Endothelial cell of umbilical vein (primary cell): ENCODE measurements around the gene ZNF454. TPM values are rescaled to one million over a fixed set of nuclear protein-coding genes. Genes with fewer than 3 reads are reported as not detected.

Source experiments
- BruUV-seq: library from RNA; stranded (reverse); fragments of 400-500 nt; replicated peaks from 2 replicates; lab custom pipeline; 2021; lab: Mats Ljungman, UMichigan
- CTCF ChIA-PET: fragments of 300-600, 350-600 bp; sonication (Branson Sonifier 250); formaldehyde crosslinking; loops from one replicate; lab custom pipeline; 2021; ENCODE audit warnings: antibody characterized with exemption, inconsistent platforms; lab: Charles Lee
- POLR2A ChIA-PET: fragments of 300-600, 350-600 bp; sonication (Branson Sonifier 250); formaldehyde crosslinking; loops from one replicate; lab custom pipeline; 2021; ENCODE audit warnings: antibody characterized with exemption, inconsistent platforms; lab: Charles Lee
- DNase-seq: peaks from one replicate; pipeline ENCODE4 v3.0.0-alpha.2; 2011; ENCODE audit warnings: low read depth, low spot score
- FAIRE-seq: peaks from 2 replicates; lab custom pipeline; 2011; peaks lifted over from hg19 to GRCh38; lab: Jason Lieb, UNC
- H2AFZ ChIP-seq: 2 replicates; pipeline ENCODE4 v1.6.0; 2012; ENCODE audit warnings: low read depth, low read length, control low read depth, inconsistent platforms
- H3K27ac ChIP-seq: 2 replicates; pipeline ENCODE4 v1.5.1; 2011; ENCODE audit warnings: low read depth, mild to moderate bottlenecking, control low read depth, low read length, moderate library complexity; ENCODE audit not compliant: insufficient read depth
- H3K27me3 ChIP-seq, 2 experiments: 2 replicates each; pipeline versions ENCODE4 v1.6.0 to v1.6.1; 2011; ENCODE audit warnings: low read length in 2 of 2, mixed read lengths in 1 of 2; ENCODE audit not compliant: control insufficient read depth in 2 of 2, insufficient read depth in 2 of 2
- H3K36me3 ChIP-seq, 2 experiments: 2 replicates in 1 of 2; 3 replicates in 1 of 2; pipeline ENCODE4 v1.5.1; 2011; ENCODE audit warnings: low read length in 2 of 2, mild to moderate bottlenecking in 1 of 2, moderate library complexity in 1 of 2; ENCODE audit not compliant: control insufficient read depth in 2 of 2, insufficient read depth in 2 of 2; ENCODE audit errors: extremely low read depth in 1 of 2
- H3K4me1 ChIP-seq: 3 replicates; pipeline ENCODE4 v1.5.1; 2011; ENCODE audit warnings: mild to moderate bottlenecking, low read length; ENCODE audit not compliant: control insufficient read depth, insufficient read depth; ENCODE audit errors: extremely low read depth
- H3K4me2 ChIP-seq: 2 replicates; pipeline ENCODE4 v1.6.1; 2011; ENCODE audit warnings: low read length, control low read depth, mixed read lengths; ENCODE audit not compliant: insufficient read depth
- H3K4me3 ChIP-seq, 3 experiments: fragments of 200-600 bp in 1 of 3; sonication (generic), shearing (Covaris generic) in 1 of 3; replicated peaks in 1 of 3; 2 replicates each; pipeline ENCODE4 v1.5.1; 2011 to 2016; ENCODE audit warnings: control low read depth in 3 of 3, low read length in 3 of 3, mild to moderate bottlenecking in 2 of 3, inconsistent platforms in 1 of 3, low read depth in 1 of 3, moderate library complexity in 1 of 3; ENCODE audit not compliant: insufficient read depth in 1 of 3
- H3K79me2 ChIP-seq: 2 replicates; pipeline ENCODE4 v1.6.0; 2012; ENCODE audit warnings: low read length, inconsistent platforms; ENCODE audit not compliant: control insufficient read depth, insufficient read depth
- H3K9ac ChIP-seq: replicated peaks from 2 replicates; pipeline ENCODE3; 2011; ENCODE audit warnings: low read length, control low read depth; ENCODE audit not compliant: insufficient read depth; ENCODE audit errors: extremely low read depth
- H3K9me1 ChIP-seq: replicated peaks from 3 replicates; pipeline ENCODE4 v1.6.0; 2011; ENCODE audit warnings: mild to moderate bottlenecking, low read length; ENCODE audit not compliant: control insufficient read depth, insufficient read depth; ENCODE audit errors: extremely low read depth
- H3K9me3 ChIP-seq: replicated peaks from 2 replicates; pipeline ENCODE4 v1.5.1; 2012; ENCODE audit warnings: low read length, inconsistent platforms; ENCODE audit not compliant: control insufficient read depth, insufficient read depth
- H4K20me1 ChIP-seq: replicated peaks from 2 replicates; pipeline ENCODE3; 2011; ENCODE audit warnings: mild to moderate bottlenecking, low read length; ENCODE audit not compliant: control insufficient read depth, insufficient read depth; ENCODE audit errors: extremely low read depth
- CTCF ChIP-seq, 2 donors: IDR thresholded peaks; 1 replicate in 1 of 2; 2 replicates in 1 of 2; pipeline ENCODE4 v1.5.1; 2011; ENCODE audit warnings: low read length in 2 of 2, mild to moderate bottlenecking in 2 of 2, moderate library complexity in 2 of 2, control low read depth in 1 of 2, inconsistent platforms in 1 of 2, low read depth in 1 of 2; ENCODE audit not compliant: insufficient read depth in 1 of 2; ENCODE audit errors: extremely low read depth in 1 of 2
- EZH2 ChIP-seq: IDR thresholded peaks from 2 replicates; pipeline ENCODE4 v1.6.1; 2012; ENCODE audit warnings: borderline replicate concordance, low read depth, mild to moderate bottlenecking, moderate library complexity, low read length, inconsistent platforms; ENCODE audit not compliant: severe bottlenecking
- FOS ChIP-seq: IDR thresholded peaks from 2 replicates; pipeline ENCODE4 v1.6.1; 2011; ENCODE audit warnings: mild to moderate bottlenecking, low read length, moderate library complexity, borderline replicate concordance; ENCODE audit not compliant: insufficient read depth
- GATA2 ChIP-seq: IDR thresholded peaks from 2 replicates; pipeline ENCODE4 v1.7.0; 2011; ENCODE audit warnings: low read depth, mild to moderate bottlenecking, moderate library complexity, mixed read lengths, low read length; ENCODE audit not compliant: insufficient read length, insufficient read depth
- JUN ChIP-seq: IDR thresholded peaks from 2 replicates; pipeline ENCODE4 v1.6.1; 2011; ENCODE audit warnings: borderline replicate concordance, low read depth; ENCODE audit not compliant: insufficient read length, insufficient read depth
- MAX ChIP-seq: IDR thresholded peaks from 2 replicates; pipeline ENCODE4 v1.6.1; 2011; ENCODE audit not compliant: insufficient read depth, insufficient read length
- MYC ChIP-seq: IDR thresholded peaks from one replicate; pipeline ENCODE4 v1.6.1; 2011; ENCODE audit warnings: mild to moderate bottlenecking, low read depth, low read length
- POLR2A ChIP-seq: IDR thresholded peaks from 2 replicates; pipeline ENCODE4 v1.6.1; 2012; ENCODE audit warnings: low read depth, mild to moderate bottlenecking, control low read depth, low read length
- POLR2AphosphoS5 ChIP-seq: IDR thresholded peaks from 2 replicates; pipeline ENCODE4 v1.6.1; 2012; ENCODE audit warnings: low read depth, mild to moderate bottlenecking, control low read depth, low read length, moderate library complexity; ENCODE audit not compliant: insufficient read depth
- dilution Hi-C: fragments of 300-500 bp; cut with MboI; formaldehyde crosslinking; loops from one replicate; pipeline ENCODE4 v1.15.0; 2019; ENCODE audit warnings: low sequenced_read_pairs; ENCODE audit not compliant: extremely low pct_ligation_motif_present
- intact Hi-C: fragments of 100-400 bp; cut with micrococcal nuclease; formaldehyde crosslinking; loops from one replicate; pipeline ENCODE4 v1.10.0; 2022
- polyA plus RNA-seq, 4 experiments: library from polyadenylated mRNA; depleted of rRNA in 3 of 4; stranded (reverse) in 3 of 4; unstranded in 1 of 4; fragments of >200 nt; gene quantifications; 2 replicates each; pipeline versions ENCODE4 v1.2.1 to v1.2.3, GENCODE V29; 2011 to 2012; ENCODE audit warnings: missing spikeins in 1 of 4
- total RNA-seq: library from RNA; stranded (reverse); gene quantifications from 2 replicates; pipeline ENCODE4 v1.2.3, GENCODE V29; 2021

ZNF454 gene
- total and polyA plus RNA-seq, 2 donors (not counting 3 experiments of a cell fraction or from before 2014, with no cell fraction given): 0.14 to 0.55 TPM

DNA sequence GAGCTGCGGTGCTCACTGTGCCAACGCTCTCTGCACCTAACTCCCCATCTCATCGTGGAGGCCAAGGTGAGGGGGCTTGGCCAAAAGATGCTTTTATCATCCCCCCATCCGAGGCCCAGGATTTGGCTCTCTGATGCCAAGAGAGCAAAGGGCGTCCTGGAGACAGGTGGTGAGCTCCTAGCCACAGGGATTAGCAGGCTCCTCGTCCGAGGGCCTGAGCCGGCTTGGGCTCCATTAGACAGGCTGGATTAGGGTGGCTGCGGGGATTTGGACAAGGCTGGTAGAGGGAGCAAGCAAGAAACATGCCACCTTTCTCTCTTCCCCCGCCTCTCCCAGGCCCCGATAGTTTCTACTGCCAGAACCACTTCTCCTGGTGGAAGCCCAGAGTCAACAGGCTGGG lies 55.2 kb downstream of the ZNF454 start:
- no peak overlapping the region for H3K27ac ChIP-seq
- no TSS peak for BruUV-seq
- CTCF ChIA-PET: no interaction called here
- H3K27me3 ChIP-seq: no peaks in the 10 kb centered on the region
- no peaks in the 10 kb centered on the region for H3K9me1 ChIP-seq
- peaks cover 2% of the 10 kb centered on the region for H3K9me3 ChIP-seq
- H3K4me2 ChIP-seq: no peak overlapping the region
- H3K4me1 ChIP-seq: no peaks in the 10 kb centered on the region
- no peaks in the 10 kb centered on the region for H3K36me3 ChIP-seq
- no peak overlapping the region for H3K4me3 ChIP-seq
- no peak for TF ChIP-seq CTCF (IDR thresholded peaks at IDR 0.05; ENCODE audit: extremely low read depth in 1 of 2, insufficient read depth in 1 of 2, low read depth in 1 of 2, low read length in 2 of 2)
- no peak for TF ChIP-seq JUN
- no peak for TF ChIP-seq MAX
- TF ChIP-seq EZH2: no peak
- TF ChIP-seq FOS: no peak
- TF ChIP-seq MYC: no peak
- TF ChIP-seq GATA2: no peak
- no peak for TF ChIP-seq POLR2A
- TF ChIP-seq POLR2AphosphoS5: no peak
- intact Hi-C loops: no loop called here
- no peak overlapping the region for H2AFZ ChIP-seq
- FAIRE-seq (no peak), DNase-seq (no peak)
- no peaks in the 10 kb centered on the region for H3K79me2 ChIP-seq
- H4K20me1 ChIP-seq: no peaks in the 10 kb centered on the region
- POLR2A ChIA-PET: no interaction called here
- H3K9ac ChIP-seq: no peak overlapping the region
- dilution Hi-C loops: no loop called here
